ENCODE results near the gene HCRTR1. TPM values are rescaled to one million over a fixed set of nuclear protein-coding genes. Genes with fewer than 3 reads are reported as not detected.

The HCRTR1 gene
- total and polyA plus RNA-seq, 2 donors (not counting 1 experiment from before 2014, with no cell fraction given): not detected

DNA sequence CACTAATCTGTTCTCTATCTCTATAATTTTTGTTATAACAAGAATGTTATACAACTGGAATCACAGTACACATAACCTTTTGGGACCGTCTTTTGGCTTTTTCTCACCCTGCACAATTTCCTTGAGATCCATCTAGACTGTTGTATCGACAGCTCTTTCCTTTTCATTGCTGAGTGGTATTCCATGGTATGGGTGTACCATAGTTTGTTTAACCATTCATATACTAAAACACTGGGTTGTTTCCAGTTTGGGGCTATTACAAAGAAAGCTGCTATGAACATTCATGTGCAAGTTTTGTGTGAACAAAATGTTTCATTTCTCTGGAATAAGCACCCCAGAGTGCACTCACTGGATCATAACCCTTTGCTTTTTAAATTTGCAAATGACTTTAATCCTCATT lies 15.4 kb upstream of the HCRTR1 start:
- Histone ChIP-seq H3K79me2 (ENCODE audit: control insufficient read depth, insufficient read depth, low read length) (no peaks in the 10 kb centered on the region), H3K27me3 (ENCODE audit: control insufficient read depth, insufficient read depth, low read length) (no peaks in the 10 kb centered on the region), H3K4me1 (ENCODE audit: control insufficient read depth, extremely low read depth, insufficient read depth, low read length) (no peaks in the 10 kb centered on the region), H3K9ac (ENCODE audit: insufficient read depth, low read length) (no peak overlapping the region), H2AFZ (ENCODE audit: low read length) (no peak overlapping the region), H3K4me3 (replicated peaks in 1 of 4; ENCODE audit: control extremely low read depth in 1 of 4, insufficient read depth in 1 of 4, low read depth in 3 of 4, low read length in 4 of 4) (no peak overlapping the region), H3K9me3 (ENCODE audit: control insufficient read depth, insufficient read depth, low read depth, low read length) (no peaks in the 10 kb centered on the region), H3K36me3 (ENCODE audit: control insufficient read depth, insufficient read depth, low read length) (no peaks in the 10 kb centered on the region), H3K4me2 (ENCODE audit: extremely low read depth, insufficient read depth, low read length) (no peak overlapping the region), H4K20me1 (ENCODE audit: control insufficient read depth, extremely low read depth, insufficient read depth, low read length) (no peaks in the 10 kb centered on the region), H3K27ac (ENCODE audit: insufficient read depth, low read length) (no peak overlapping the region)
- TF ChIP-seq, protein P1, sequence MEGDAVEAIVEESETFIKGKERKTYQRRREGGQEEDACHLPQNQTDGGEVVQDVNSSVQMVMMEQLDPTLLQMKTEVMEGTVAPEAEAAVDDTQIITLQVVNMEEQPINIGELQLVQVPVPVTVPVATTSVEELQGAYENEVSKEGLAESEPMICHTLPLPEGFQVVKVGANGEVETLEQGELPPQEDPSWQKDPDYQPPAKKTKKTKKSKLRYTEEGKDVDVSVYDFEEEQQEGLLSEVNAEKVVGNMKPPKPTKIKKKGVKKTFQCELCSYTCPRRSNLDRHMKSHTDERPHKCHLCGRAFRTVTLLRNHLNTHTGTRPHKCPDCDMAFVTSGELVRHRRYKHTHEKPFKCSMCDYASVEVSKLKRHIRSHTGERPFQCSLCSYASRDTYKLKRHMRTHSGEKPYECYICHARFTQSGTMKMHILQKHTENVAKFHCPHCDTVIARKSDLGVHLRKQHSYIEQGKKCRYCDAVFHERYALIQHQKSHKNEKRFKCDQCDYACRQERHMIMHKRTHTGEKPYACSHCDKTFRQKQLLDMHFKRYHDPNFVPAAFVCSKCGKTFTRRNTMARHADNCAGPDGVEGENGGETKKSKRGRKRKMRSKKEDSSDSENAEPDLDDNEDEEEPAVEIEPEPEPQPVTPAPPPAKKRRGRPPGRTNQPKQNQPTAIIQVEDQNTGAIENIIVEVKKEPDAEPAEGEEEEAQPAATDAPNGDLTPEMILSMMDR (conservative IDR thresholded peaks at IDR 0.05 in 1 of 2, IDR thresholded peaks at IDR 0.05 in 1 of 2; ENCODE audit: low read depth in 1 of 2, low read length in 2 of 2): no peak
- TF ChIP-seq EZH2 (IDR thresholded peaks at IDR 0.05; ENCODE audit: low read length, missing control alignments): no peak
- no peak for DNase-seq (ENCODE audit: low read depth in 2 of 2)

DNA sequence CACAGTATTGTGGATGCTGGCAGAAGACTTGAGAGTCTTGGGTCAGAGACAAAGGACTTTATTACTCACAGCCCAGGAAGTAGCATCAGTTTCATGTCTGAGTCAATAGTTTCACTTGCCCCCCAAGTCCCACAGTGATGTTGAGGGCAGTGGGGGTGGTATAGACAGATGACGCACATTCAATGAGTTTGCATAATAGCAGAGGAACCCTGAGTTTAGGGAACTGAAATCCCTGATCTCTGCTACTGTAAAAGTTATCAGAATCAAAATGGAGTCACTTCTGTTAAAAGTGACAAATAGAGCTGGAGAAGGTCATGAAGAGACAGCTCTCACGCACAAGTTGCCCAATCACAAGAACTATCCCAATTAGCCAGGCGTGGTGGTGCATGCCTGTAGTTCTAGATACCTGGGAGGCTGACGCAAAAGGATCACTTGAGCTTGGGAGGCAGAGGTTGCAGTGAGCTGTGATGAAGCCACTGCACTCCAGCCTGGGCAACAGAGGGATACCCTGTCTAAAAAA lies 11.5 kb upstream of the HCRTR1 start:
- Histone ChIP-seq H3K27ac (ENCODE audit: insufficient read depth, low read length) (no peak overlapping the region), H3K4me2 (ENCODE audit: extremely low read depth, insufficient read depth, low read length) (no peak overlapping the region), H3K4me1 (ENCODE audit: control insufficient read depth, extremely low read depth, insufficient read depth, low read length) (no peaks in the 10 kb centered on the region), H3K79me2 (ENCODE audit: control insufficient read depth, insufficient read depth, low read length) (no peaks in the 10 kb centered on the region), H3K9me3 (ENCODE audit: control insufficient read depth, insufficient read depth, low read depth, low read length) (no peaks in the 10 kb centered on the region), H2AFZ (ENCODE audit: low read length) (no peak overlapping the region), H3K9ac (ENCODE audit: insufficient read depth, low read length) (no peak overlapping the region), H3K27me3 (ENCODE audit: control insufficient read depth, insufficient read depth, low read length) (no peaks in the 10 kb centered on the region), H3K36me3 (ENCODE audit: control insufficient read depth, insufficient read depth, low read length) (no peaks in the 10 kb centered on the region), H4K20me1 (ENCODE audit: control insufficient read depth, extremely low read depth, insufficient read depth, low read length) (no peaks in the 10 kb centered on the region), H3K4me3 (replicated peaks in 1 of 4; ENCODE audit: control extremely low read depth in 1 of 4, insufficient read depth in 1 of 4, low read depth in 3 of 4, low read length in 4 of 4) (no peak overlapping the region)
- peak; percentile 47 to 91 for DNase-seq (ENCODE audit: low read depth in 2 of 2)
- TF ChIP-seq, protein P1 (conservative IDR thresholded peaks at IDR 0.05 in 1 of 2, IDR thresholded peaks at IDR 0.05 in 1 of 2; ENCODE audit: low read depth in 1 of 2, low read length in 2 of 2): no peak
- no peak for TF ChIP-seq EZH2 (IDR thresholded peaks at IDR 0.05; ENCODE audit: low read length, missing control alignments)

DNA sequence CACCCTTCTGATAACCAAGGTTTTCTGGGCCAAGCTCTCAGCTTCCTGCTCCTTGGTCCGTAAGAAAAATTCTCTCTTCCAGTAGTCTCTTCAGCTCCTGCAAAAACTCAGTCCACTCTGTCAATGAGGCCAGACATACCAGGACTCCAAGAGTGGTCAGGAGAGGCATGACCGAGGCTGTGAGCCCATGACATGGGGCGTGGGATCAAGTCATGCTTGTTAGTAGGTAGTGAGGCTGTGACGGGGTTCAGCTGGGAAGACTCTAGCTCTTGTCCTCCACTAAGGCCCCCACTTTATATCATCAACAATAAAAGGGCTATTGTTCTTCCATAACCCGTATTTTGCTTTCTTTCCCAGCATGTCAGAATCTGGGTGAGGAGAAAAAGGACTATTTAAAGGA lies 10.1 kb upstream of the HCRTR1 start:
- no peaks in the 10 kb centered on the region for H3K79me2 ChIP-seq (ENCODE audit: control insufficient read depth, insufficient read depth, low read length)

More for the DNA sequence above, 10.1 kb upstream of the HCRTR1 start:
- no peak overlapping the region for H3K4me3 ChIP-seq (replicated peaks in 1 of 4; ENCODE audit: control extremely low read depth in 1 of 4, insufficient read depth in 1 of 4, low read depth in 3 of 4, low read length in 4 of 4)
- H3K27me3 ChIP-seq (ENCODE audit: control insufficient read depth, insufficient read depth, low read length): no peaks in the 10 kb centered on the region
- H2AFZ ChIP-seq (ENCODE audit: low read length): no peak overlapping the region
- no peaks in the 10 kb centered on the region for H4K20me1 ChIP-seq (ENCODE audit: control insufficient read depth, extremely low read depth, insufficient read depth, low read length)
- TF ChIP-seq, protein P1 (conservative IDR thresholded peaks at IDR 0.05 in 1 of 2, IDR thresholded peaks at IDR 0.05 in 1 of 2; ENCODE audit: low read depth in 1 of 2, low read length in 2 of 2): no peak
- TF ChIP-seq EZH2 (IDR thresholded peaks at IDR 0.05; ENCODE audit: low read length, missing control alignments): no peak
- no peaks in the 10 kb centered on the region for H3K36me3 ChIP-seq (ENCODE audit: control insufficient read depth, insufficient read depth, low read length)
- no peaks in the 10 kb centered on the region for H3K4me1 ChIP-seq (ENCODE audit: control insufficient read depth, extremely low read depth, insufficient read depth, low read length)
- H3K9me3 ChIP-seq (ENCODE audit: control insufficient read depth, insufficient read depth, low read depth, low read length): no peaks in the 10 kb centered on the region
- no peak overlapping the region for H3K4me2 ChIP-seq (ENCODE audit: extremely low read depth, insufficient read depth, low read length)
- DNase-seq (ENCODE audit: low read depth in 2 of 2): no peak
- H3K27ac ChIP-seq (ENCODE audit: insufficient read depth, low read length): no peak overlapping the region
- H3K9ac ChIP-seq (ENCODE audit: insufficient read depth, low read length): no peak overlapping the region

Data from fibroblast of lung (primary cell).